Thoracic aorta (tissue), 2 donors: Measurements from ENCODE around the gene SCARB2. TPM values are rescaled to one million over a fixed set of nuclear protein-coding genes. Genes with fewer than 3 reads are reported as not detected.
A peak's percentile ranks its signal among the peaks of the same experiment; 100 is the strongest.

Experiments used
- ATAC-seq: fragments of 150-250 bp; one replicate; pipeline ENCODE4 v1.8.0; 2017; ENCODE audit warnings: low read depth; ENCODE audit not compliant: insufficient number of reproducible peaks, low FRiP score
- DNase-seq: peaks from one replicate; pipeline ENCODE4 v3.0.0-alpha.2; 2020; ENCODE audit warnings: low spot score
- H3K27ac ChIP-seq, 2 donors: fragments of 200-600 bp; sonication (generic); 1 replicate in 1 of 2; 2 replicates in 1 of 2; pipeline ENCODE4 v1.5.1; 2016; ENCODE audit warnings: mild to moderate bottlenecking in 2 of 2, moderate library complexity in 2 of 2
- H3K27me3 ChIP-seq: fragments of 200-600 bp; sonication (generic); replicated peaks from 2 replicates; pipeline ENCODE4 v1.6.0; 2016; ENCODE audit warnings: mild to moderate bottlenecking; ENCODE audit not compliant: insufficient read depth
- H3K36me3 ChIP-seq: fragments of 200-600 bp; sonication (generic); one replicate; pipeline ENCODE4 v1.5.1; 2016
- H3K4me1 ChIP-seq, 2 donors: fragments of 200-600 bp; sonication (generic); 1 replicate in 1 of 2; 2 replicates in 1 of 2; pipeline versions ENCODE4 v1.5.1 to v1.6.0; 2016; ENCODE audit warnings: low read depth in 2 of 2, mild to moderate bottlenecking in 1 of 2; ENCODE audit not compliant: control insufficient read depth in 1 of 2
- H3K4me3 ChIP-seq: fragments of 200-600 bp; sonication (generic); 2 replicates; pipeline ENCODE4 v1.5.1; 2016; ENCODE audit warnings: mild to moderate bottlenecking
- H3K9me3 ChIP-seq: fragments of 200-600 bp; sonication (generic); 2 replicates; pipeline ENCODE4 v1.5.1; 2016
- CTCF ChIP-seq: fragments of 200-600 bp; sonication (generic); IDR thresholded peaks from one replicate; pipeline ENCODE4 v1.5.1; 2019; ENCODE audit warnings: antibody characterized with exemption
- total RNA-seq, 2 donors: library from RNA; depleted of rRNA; stranded (reverse); fragments of >200 nt; gene quantifications; one replicate each; pipeline versions ENCODE4 v1.1.0 to v1.2.3, GENCODE V29; 2016

SCARB2 gene
- total RNA-seq, 2 donors from 2014 or later, result 133 to 165 TPM

- Histone ChIP-seq H3K27me3 (no peaks in the 10 kb centered on the region), H3K36me3 (peaks cover 13% of the 10 kb centered on the region), H3K9me3 (no peaks in the 10 kb centered on the region), H3K4me3 (no peak overlapping the region), H3K4me1 (peaks cover 58 to 86% of the 10 kb centered on the region in 2 donors), H3K27ac (peak overlapping the region; percentile 36 to 52)
- no peak for DNase-seq
- ATAC-seq, result no peak
- TF ChIP-seq CTCF, result no peak
Measured at GRCh38 chr4:76197031-76197743, 16.4 kb downstream of the SCARB2 start.

DNA sequence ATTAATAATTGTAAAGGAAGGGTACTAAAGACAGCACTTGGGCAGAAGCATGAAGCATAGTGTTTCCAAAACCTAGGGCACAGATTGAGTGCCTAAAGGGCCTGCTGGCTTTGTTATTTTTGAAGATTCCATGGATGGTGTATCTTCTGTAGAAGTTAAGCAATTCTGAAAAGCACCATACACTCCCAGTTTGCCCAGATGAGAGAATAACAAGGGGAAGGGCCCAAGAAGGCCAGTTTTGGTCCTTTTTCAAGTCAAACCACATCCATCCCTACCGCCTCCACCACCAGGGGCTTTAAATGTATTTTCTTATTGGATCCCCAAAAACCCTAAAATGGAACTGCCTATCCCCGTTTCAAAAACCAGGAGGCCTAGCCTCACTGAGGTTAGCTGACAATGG lies 17.2 kb downstream of the SCARB2 start:
- H3K36me3 ChIP-seq, result peaks cover 14% of the 10 kb centered on the region
- H3K9me3 ChIP-seq, result no peaks in the 10 kb centered on the region
- peaks cover 58 to 86% of the 10 kb centered on the region in 2 donors for H3K4me1 ChIP-seq
- TF ChIP-seq CTCF, result no peak
- no peaks in the 10 kb centered on the region for H3K27me3 ChIP-seq
- DNase-seq (no peak), ATAC-seq (no peak)
- no peak overlapping the region for H3K4me3 ChIP-seq
- peak overlapping the region in 1 of 2 donors; percentile 22 for H3K27ac ChIP-seq

DNA sequence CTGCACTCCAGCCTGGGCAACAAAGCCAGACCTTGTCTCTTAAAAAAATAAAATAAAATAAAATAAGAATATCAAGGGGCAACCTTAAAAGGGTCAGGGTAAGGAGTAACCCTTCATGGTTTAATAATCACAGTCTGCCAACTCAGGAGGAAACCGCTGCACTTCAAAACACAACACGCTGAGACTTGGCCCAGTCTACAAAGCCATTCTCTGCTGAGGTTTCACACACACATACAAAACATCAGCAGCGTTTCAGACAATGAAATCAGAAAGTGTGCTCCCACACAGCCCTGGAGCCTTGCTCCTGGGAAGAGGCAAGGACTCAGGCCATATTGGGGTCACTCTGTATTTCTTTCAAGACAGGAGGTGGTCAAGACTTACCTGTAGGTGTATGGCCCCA lies 18.3 kb downstream of the SCARB2 start:
- TF ChIP-seq CTCF, result no peak
- Histone ChIP-seq H3K27me3 (no peaks in the 10 kb centered on the region), H3K9me3 (no peaks in the 10 kb centered on the region), H3K27ac (peak overlapping the region; percentile 25 to 27), H3K36me3 (peaks cover 14% of the 10 kb centered on the region), H3K4me3 (no peak overlapping the region), H3K4me1 (peaks cover 51 to 76% of the 10 kb centered on the region in 2 donors)
- ATAC-seq (no peak), DNase-seq (no peak)

DNA sequence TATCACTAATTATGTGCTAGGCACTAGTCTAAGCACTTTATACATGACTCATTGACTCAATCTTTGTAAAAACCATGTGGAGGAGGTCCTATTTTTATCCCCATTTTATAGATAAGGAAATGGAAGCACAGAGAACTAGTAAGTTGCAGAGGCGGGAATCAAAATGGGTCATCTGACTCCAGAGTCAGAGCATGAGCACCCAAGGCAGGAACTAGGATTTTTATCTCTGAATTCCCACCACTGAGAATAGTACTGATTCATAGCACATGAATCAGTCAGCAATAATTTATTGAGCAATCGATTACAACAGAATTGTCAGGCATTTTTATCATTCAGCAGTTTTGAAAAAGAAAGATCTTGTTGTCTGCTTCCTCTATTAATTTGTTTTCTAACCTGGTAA lies 19.3 kb downstream of the SCARB2 start:
- peaks cover 14% of the 10 kb centered on the region for H3K36me3 ChIP-seq
- DNase-seq (no peak), ATAC-seq (peak; percentile 72)
- H3K27me3 ChIP-seq, result no peaks in the 10 kb centered on the region
- peak overlapping the region; percentile 25 for H3K4me3 ChIP-seq
- no peak for TF ChIP-seq CTCF
- H3K4me1 ChIP-seq, result peaks cover 45 to 70% of the 10 kb centered on the region in 2 donors
- peak overlapping the region; percentile 44 to 68 for H3K27ac ChIP-seq
- H3K9me3 ChIP-seq, result no peaks in the 10 kb centered on the region

GRCh38 chr4:76192236-76192635 lies 21.4 kb downstream of the SCARB2 start:
- Histone ChIP-seq H3K27me3 (no peaks in the 10 kb centered on the region), H3K27ac (no peak overlapping the region), H3K9me3 (no peaks in the 10 kb centered on the region), H3K4me3 (no peak overlapping the region), H3K4me1 (peaks cover 42 to 68% of the 10 kb centered on the region in 2 donors), H3K36me3 (peaks cover 14% of the 10 kb centered on the region)
- DNase-seq, result no peak
- ATAC-seq, result no peak
- TF ChIP-seq CTCF, result no peak
